Measurements from ENCODE around the gene CCDC80.

Gene CCDC80

GRCh38 chr3:112561484-112561733, 79.5 kb downstream of the CCDC80 start:
- in situ Hi-C loops (cut with MboI; ENCODE audit: low pct_unique_long_range_greater_than_20kb, low sequenced_read_pairs, unreplicated experiment): no loop called here
- DNase-seq (ENCODE audit: low spot score): peak; percentile 75

GRCh38 chr3:112560721-112561483, 80.0 kb downstream of the CCDC80 start:
- in situ Hi-C loops (cut with MboI; ENCODE audit: low pct_unique_long_range_greater_than_20kb, low sequenced_read_pairs, unreplicated experiment): no loop called here
- TF ChIP-seq CTCF (IDR thresholded peaks at IDR 0.05; ENCODE audit: extremely low read depth, insufficient read depth, missing control alignments): no peak
- peak; percentile 61 for DNase-seq (ENCODE audit: low spot score)

More at GRCh38 chr3:112561484-112561733, 79.5 kb downstream of the CCDC80 start:
- TF ChIP-seq CTCF (IDR thresholded peaks at IDR 0.05; ENCODE audit: extremely low read depth, insufficient read depth, missing control alignments): no peak

GRCh38 chr3:112560307-112560706, 80.6 kb downstream of the CCDC80 start:
- DNase-seq (ENCODE audit: low spot score): no peak
- in situ Hi-C loops (cut with MboI; ENCODE audit: low pct_unique_long_range_greater_than_20kb, low sequenced_read_pairs, unreplicated experiment): no loop called here
- no peak for TF ChIP-seq CTCF (IDR thresholded peaks at IDR 0.05; ENCODE audit: extremely low read depth, insufficient read depth, missing control alignments)

- in situ Hi-C loops (cut with MboI; ENCODE audit: low pct_unique_long_range_greater_than_20kb, low sequenced_read_pairs, unreplicated experiment): no loop called here
- TF ChIP-seq CTCF (IDR thresholded peaks at IDR 0.05; ENCODE audit: extremely low read depth, insufficient read depth, missing control alignments): no peak
- DNase-seq (ENCODE audit: low spot score): no peak
Measured at GRCh38 chr3:112557976-112558375, 83.0 kb downstream of the CCDC80 start.

GRCh38 chr3:112555535-112556170, 85.3 kb downstream of the CCDC80 start:
- no peak for TF ChIP-seq CTCF (IDR thresholded peaks at IDR 0.05; ENCODE audit: extremely low read depth, insufficient read depth, missing control alignments)
- in situ Hi-C loops (cut with MboI; ENCODE audit: low pct_unique_long_range_greater_than_20kb, low sequenced_read_pairs, unreplicated experiment): no loop called here
- no peak for DNase-seq (ENCODE audit: low spot score)

- no peak for DNase-seq (ENCODE audit: low spot score)
- TF ChIP-seq CTCF (IDR thresholded peaks at IDR 0.05; ENCODE audit: extremely low read depth, insufficient read depth, missing control alignments): no peak
- in situ Hi-C loops (cut with MboI; ENCODE audit: low pct_unique_long_range_greater_than_20kb, low sequenced_read_pairs, unreplicated experiment): no loop called here
Measured at GRCh38 chr3:112550859-112551258, 90.1 kb downstream of the CCDC80 start.
